Inflammatory macrophage treated with lipopolysaccharide for 1 hour (primary cell): ENCODE data around the gene TPRG1L.
"Not testable (repeated sequence)": the region's sequence is repeated elsewhere in the genome, so short reads cannot be mapped to it uniquely, and the experiment has no call there.

Experiments used
- DNase-seq, 2 donors: peaks; one replicate each; pipeline ENCODE4 v3.0.0-alpha.2; 2020 to 2022

The TPRG1L gene

GRCh38 chr1:3624200-3625136 lies at the start of gene TPRG1L:
Gene TPRG1L, plus strand, starts transcription at chr1:3625015. Its CDS starts 58 bp downstream, at chr1:3625073.
- peak; percentile 95 to 98 for DNase-seq

DNA sequence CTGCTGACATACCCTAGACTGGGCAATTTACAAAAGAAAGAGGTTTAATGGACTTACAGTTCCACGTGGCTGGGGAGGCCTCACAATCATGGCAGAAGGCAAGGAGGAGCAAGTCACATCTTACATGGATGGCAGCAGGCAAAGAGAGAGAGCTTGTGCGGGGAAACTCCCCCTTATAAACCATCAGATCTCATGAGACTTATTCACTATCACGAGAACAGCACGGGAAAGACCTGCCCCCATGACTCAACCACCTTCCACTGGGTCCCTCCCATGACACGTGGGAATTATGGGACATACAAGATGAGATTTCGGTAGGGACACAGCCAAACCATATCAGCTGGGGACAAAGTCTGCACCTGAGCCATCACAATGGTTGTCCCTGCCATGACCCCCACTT lies 49.3 kb upstream of the TPRG1L start:
- not testable (repeated sequence) for DNase-seq

DNA sequence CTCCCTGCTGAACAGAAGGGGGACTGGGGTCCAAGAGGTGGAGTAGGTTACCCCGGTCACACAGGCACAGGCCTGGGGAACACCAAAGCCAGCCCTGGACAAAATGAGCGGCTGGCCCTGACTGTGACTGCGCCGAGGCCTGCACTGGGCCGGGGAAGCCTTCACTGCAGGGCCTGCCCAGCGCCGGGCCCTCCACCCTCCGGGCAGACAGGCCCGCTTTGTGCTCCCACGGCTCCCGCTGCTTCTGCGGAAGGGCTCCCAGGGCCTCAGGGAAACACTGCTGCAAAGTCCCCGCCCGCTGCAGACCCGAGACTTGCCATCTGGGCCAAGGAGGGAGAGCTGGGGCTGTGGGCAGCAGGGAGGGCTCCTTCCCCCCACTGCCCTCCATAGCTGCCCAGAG lies 48.8 kb upstream of the TPRG1L start:
- no peak for DNase-seq

- no peak for DNase-seq
Measured at GRCh38 chr1:3577300-3577699, 47.5 kb upstream of the TPRG1L start.

GRCh38 chr1:3577711-3578432 lies 46.9 kb upstream of the TPRG1L start:
- no peak for DNase-seq

- DNase-seq, result no peak
Measured at GRCh38 chr1:3578433-3578805, 46.4 kb upstream of the TPRG1L start.

DNA sequence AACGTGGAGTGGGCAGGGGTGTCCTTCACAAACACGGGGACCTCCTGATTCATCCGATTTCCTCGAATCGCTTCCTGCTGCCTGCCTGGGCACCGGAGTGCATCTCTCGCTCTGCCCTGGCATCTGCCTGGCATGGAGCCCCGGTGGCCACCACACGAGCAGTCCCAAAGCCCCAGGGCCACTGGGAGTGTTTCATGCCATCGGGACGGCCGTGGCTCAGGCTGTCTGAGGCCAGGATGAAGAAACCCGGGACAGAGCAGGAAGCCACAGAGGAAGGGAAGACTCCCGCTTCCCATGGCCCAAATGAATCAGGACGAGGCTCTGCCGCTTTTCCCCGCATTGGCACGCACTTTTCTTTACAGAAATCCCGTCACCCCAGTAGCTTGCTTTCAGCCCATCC lies 45.9 kb upstream of the TPRG1L start:
- no peak for DNase-seq

DNA sequence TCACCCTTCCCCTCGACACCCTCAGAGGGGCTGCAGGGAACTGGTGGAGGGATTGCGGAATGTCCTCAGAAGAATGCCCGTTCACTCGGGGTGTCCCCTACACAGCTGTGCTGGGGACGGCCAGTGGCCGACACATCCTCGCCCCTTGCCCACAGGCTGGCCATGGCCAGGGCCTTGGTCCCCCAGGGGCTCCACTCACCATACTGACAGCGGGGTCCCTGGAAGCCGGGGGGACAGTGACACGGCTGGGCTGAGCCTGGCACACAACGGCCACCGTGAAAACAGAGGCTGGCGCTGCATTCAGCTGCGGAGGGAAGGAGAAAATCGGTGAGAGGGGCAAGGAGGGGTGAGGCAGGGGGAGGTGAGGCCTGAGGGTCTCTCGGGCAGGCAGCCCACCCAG lies 45.2 kb upstream of the TPRG1L start:
- DNase-seq, result no peak

GRCh38 chr1:3580231-3580630 lies 44.6 kb upstream of the TPRG1L start:
- DNase-seq, result no peak

DNA sequence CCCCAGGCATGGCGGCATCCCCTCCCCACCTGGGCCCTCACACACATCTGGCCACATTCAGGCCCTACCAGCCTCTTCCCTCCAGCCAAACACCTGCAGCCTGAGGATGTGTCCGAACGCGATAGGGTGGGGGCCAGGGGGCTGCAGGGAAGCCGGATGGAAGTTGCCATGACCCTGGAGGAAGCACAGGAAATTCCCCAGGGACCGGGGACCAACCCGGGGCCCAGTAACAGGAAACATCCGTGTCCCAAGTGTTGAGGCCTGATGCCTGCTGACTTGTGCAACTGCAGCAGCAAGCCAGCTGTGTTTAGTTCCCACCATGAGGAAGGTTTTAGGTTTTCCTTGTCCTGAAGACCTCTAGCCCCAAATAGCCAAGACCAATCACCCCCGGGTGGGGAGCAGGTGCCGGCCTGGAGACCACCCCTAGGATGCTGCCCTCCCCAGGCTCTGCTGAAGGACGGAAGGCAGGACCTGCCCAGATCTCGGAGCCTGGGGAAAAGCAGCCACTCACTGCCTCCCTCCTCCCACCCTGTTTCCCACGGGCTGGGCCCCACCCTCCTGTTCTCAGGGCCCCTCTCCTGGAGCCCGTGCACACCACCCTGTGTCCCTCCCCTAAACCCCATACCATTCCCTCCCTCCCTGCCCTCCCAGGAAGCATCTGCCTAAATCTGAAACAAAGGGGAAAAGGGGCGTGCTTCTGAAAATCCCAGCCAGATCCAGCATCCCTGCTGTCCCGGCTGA lies 43.3 kb upstream of the TPRG1L start:
- DNase-seq, result no peak

- DNase-seq, result not testable (repeated sequence)
Measured at GRCh38 chr1:3583751-3584150, 41.1 kb upstream of the TPRG1L start.

DNA sequence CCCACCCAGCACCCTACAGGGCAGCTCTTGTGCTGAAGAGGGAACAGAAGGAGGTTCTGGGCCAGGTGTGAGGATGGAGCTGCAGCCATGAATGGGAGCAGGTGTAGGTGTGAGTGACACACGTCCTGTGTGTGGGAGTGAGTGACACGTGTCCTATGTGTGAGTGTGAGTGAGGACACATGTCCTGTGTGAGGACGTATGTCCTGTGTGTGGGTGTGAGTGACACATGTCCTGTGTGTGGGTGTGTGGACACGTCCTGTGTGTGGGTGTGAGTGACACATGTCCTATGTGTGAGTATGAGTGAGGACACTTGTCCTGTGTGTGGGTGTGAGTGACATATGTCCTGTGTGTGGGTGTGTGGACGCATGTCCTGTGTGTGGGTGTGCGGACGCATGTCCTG lies 39.9 kb upstream of the TPRG1L start:
- peak in 1 of 2 donors; percentile 3 for DNase-seq

DNA sequence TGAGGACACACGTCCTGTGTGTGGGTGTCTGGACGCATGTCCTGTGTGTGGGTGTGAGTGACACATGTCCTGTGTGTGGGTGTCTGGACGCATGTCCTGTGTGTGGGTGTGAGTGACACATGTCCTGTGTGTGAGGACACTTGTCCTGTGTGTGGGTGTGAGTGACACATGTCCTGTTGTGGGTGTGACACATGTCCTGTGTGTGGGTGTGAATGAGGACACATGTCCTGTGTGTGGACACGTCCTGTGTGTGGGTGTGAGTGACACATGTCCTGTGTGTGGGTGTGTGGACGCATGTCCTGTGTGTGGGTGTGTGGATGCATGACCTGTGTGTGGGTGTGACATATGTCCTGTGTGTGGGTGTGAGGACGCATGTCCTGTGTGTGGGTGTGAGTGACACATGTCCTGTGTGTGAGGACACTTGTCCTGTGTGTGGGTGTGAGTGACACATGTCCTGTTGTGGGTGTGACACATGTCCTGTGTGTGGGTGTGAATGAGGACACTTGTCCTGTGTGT lies 39.4 kb upstream of the TPRG1L start:
- DNase-seq, result not testable (repeated sequence)

- DNase-seq, result no peak
Measured at GRCh38 chr1:3585940-3586568, 38.8 kb upstream of the TPRG1L start.

DNA sequence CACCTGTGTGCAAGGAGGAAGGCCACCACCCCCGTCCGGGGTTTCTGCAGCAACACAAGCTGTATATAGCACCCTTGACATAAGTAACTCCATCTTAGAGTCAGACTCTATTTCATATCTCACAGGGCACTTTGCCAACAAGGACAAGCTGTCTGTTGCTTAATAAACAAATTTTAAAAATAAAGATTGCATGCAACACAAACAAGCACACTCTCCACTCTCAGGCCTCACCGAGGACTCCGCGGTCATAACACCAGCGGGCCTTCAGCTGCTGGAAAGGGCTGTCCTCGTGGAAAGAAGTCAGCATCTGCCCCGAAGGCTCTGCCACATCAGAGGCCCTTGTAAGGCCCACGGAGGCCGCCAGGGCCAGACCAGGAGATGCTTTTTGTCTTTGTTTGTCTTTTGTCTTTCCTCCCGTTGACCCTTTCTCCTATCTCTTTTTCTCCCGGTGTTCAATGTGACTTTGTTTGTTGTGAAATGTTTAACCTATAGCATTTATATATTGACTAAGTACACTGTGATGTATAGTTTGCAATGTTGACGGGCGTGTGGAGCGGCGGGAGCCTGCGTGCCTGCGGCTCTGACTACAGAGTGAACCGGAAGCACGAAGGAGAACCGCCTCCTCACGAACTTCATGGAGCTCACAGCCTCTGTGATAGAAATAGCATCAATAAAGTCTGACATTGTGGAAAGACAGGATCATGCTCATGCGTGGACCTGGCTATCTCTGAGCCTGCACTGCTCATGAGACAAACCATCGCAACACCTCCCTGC lies 37.6 kb upstream of the TPRG1L start:
- DNase-seq, result no peak

GRCh38 chr1:3588395-3588794 lies 36.4 kb upstream of the TPRG1L start:
- DNase-seq, result no peak

DNA sequence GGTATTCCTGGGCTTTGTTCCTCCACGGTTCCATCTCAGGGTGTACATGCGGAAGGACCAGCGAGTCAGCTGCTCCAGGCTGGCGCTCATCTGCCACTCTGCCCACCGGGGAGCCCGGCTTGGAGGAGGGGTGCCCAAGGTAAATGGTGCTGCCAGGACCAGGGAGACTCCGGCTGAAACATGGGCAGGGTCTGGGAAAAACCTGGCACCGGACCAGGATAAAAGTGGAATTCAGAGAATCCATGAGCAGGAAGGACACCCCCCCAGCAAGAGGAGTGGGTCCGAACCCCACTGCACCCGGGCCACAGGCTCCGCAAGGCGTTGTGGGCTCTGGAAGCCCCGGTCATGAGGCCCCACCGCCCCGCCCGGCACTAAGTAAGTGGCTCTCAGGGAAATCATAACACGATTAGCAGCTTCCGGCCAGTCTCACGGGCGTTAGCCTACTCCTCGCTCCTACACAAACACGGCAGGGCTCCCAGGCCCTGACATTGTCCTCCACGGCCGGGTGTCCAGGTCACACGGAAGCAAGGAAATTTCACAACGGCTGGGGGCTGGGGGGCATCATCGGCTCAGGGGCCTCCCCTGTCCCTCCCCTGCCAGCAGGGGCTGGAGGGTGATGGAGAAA lies 34.6 kb upstream of the TPRG1L start:
- DNase-seq, result no peak

GRCh38 chr1:3590951-3591865 lies 33.6 kb upstream of the TPRG1L start:
- no peak for DNase-seq

GRCh38 chr1:3593334-3593733 lies 31.5 kb upstream of the TPRG1L start:
- DNase-seq, result no peak

DNA sequence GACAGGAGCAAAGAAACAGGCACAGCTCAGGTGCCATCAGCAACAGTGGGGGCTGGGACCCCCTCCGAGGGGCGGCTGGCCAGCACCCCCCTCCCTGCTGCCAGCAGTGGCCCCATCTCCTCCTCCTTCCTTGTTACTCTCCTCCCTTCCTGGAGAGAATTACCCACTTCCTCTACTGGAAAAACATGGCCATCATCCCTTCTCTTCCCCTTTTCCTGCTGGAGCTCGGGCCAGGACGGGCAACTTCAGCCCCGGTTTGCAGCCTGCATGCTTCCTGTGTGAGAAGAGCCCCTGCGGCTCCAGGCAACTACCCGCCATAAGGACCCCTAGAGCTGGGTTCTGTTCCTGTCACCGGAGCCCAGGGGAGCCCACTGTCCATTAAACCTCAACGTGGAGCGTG lies 31.1 kb upstream of the TPRG1L start:
- no peak for DNase-seq
